ENCODE data around the gene SEMA4A.
"Not testable (repeated sequence)": the region's sequence is repeated elsewhere in the genome, so short reads cannot be mapped to it uniquely, and the experiment has no call there.

Gene SEMA4A

DNA sequence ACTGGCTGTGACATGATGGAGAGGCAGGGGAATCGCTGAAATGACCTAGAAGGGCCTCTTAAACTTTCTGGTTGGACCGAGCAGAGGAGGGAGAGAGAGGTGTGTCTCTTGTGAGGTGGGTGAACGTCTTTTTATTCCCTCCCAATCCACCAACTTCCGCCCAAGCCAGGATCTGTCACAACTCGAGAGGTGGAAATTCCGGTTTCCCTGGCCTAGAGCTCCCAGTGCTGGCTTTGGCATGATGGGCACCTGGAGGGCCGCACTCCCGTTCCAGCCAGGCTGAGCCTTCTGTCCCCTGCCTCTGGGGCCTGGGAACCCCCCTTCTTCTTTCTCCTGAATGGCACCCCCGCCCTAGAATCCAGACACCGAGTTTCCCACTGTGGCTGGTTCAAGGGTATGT, at the start of gene SEMA4A:
SEMA4A (plus strand) TSS at position 224 of the 400 bp plus-strand sequence. CDS start 994 bp downstream, outside the sequence.
- no peak for DNase-seq (ENCODE audit: low read depth)

DNA sequence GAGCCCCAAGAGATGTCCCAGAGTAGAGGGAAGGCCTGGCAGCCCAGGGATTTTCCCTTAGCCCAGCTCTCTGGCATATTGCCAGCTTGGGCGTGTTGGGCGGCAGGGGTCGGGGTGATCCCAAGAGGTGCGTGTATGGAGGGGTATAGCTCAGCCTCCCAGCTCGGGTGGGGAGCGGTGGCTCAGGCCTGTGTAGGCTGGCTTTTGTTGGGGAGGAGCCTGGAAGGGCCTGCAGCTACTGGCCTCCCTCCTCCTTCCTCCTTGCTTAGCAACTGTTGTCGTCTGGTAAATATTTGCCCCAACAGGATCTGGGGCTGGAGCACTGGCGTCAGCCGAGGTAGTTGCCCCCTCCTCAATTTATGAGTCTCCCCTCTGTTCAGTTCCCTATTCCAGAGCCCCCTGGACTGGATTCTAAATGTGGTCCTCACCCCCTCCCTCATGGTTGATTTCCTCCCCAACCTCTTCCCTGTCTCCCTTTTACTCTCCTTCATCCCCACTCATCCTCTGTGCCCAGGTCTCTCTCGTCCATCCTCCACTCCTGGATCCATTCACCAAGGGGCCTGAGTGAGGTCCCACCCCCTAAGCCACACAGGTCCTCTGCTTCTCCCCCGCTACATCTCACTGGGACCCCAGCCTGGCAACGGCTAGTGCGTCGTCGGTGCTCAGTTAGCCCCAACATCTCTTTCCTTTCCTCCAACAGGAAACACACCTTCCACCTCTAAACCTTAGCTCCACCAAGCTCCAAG, 49.1 kb upstream of the SEMA4A start:
- DNase-seq (ENCODE audit: low read depth), result no peak

DNA sequence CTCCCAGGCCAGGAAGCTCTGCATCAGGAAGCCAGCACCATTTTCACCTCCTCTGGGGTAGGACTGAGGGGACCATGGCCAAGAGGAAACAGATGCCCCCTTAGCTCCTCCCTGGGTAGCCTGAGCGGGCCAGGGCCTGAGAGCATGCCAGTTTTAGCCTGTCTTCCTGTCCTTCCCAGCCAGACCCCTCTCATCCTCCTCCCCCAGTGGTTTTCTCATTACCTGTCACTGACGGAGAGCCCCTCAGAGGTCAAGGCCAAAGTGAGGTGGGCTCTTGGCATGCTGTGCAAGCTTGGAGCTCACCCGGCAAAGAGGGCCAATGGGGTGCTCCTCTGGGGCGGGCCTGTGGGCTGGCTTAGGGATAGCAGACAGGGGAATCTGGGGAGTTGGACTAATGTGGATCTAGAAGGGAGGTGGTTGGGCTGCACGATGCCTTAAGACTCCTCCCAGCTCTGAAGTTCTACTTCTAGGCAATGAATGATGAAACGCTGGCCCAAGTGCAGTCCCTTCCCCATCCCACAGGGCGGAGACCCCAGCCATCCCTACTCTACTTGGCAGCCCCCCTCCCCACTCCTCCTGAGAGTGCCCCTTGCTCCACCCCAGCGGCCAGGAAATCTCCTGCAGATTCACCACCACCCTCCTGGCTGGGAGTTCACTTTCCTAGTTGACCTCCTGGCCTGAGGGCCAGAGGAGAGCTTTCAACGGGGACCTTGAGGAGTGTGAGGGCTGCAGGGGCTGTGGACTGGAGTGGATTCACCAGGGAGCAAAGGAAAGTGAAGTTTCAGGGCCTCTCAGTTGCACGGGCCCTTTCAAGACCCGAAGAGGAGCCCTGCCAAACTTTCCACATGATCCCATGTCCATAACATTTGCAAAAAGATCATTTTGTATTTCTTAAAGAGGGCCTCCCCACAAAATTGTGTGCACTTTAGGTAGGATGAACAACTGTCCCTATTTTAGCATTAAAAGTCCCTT, 48.2 kb upstream of the SEMA4A start:
- DNase-seq (ENCODE audit: low read depth), result no peak

DNA sequence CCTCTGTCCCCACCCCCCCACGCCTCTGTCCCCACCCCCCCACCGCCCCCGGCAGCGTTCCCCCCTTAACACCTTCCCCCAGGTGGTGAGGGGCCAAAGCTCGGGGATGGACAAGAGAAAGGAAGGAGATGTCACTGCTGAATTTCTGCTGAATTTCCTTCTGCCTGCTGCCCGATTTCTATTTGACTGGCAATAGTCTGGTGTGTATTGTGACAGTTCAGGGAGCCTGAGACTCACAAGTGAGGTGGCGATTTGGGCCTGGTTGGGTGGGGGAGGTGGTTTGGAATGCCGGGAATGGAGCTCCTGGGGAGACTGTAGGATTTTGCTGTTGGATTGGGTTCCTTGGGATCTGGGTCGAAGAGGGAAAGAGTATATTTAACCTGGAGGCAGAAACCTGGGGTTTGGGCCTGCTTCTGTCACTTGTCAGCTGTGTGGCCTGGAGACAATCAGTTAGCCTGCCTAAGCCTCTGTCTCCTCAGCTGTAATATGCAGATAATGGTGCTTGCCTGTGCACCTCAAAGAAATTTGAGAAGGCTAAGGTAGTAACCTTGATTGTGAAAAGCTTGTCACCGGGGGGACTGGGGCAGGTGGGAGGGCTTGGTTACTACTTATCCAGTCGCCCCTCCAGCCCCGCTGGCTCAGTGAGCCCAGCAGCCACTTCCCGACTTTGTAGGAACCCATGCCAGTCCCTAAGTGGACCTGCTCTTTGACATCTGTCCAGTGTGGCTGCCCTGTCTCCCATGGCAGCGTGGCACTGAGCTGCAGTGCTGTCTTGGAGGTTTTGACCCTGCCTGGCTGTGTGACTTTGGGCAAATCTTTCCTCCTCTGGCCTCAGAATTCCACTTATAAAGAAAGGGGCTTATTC, 46.5 kb upstream of the SEMA4A start:
- DNase-seq (ENCODE audit: low read depth), result no peak

DNA sequence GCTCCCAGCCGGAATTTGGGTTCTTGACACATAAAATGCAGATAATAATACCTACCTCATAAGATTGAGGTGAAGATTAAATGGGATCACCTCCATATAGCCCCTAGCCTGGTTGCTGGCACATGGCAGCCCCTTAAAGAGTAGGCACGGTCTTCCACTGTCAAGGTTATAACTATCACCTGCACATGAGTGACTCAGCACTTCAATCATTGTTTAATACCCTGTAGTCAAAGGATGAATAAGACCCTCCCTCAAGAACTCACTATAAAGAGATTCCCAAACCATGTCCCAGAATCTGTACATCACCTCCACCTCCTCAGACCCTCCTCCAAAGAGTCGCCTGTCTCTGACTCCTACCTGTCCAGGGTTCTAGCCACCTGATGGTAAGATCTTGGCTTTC, 45.3 kb upstream of the SEMA4A start:
- DNase-seq (ENCODE audit: low read depth), result no peak

DNA sequence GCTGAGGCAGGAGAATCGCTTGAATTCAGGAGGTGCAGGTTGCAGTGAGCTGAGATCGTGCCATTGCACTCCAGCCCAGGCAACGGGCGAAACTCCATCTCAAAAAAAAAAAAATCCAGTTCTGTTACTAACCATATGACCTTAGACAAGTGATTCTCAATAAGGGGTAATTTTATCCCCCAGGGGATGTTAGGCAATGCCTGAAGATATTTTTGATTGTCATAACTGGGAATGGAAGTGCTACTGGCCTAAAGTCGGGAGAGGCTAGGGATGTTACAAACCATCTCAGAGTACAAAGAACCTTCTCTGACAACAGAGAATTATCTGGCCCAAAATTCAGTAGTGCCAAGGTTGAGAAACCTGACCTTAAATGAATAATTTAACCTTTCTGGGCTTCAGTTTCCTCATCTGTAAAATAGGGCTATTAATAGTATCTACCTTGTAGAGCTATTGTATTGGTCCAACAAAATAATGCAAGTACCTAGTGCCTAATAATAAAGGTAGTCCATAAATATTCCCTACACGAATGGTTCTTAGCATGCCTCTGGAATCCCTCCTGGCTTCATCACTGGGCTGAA, 44.6 kb upstream of the SEMA4A start:
- DNase-seq (ENCODE audit: low read depth), result no peak

DNA sequence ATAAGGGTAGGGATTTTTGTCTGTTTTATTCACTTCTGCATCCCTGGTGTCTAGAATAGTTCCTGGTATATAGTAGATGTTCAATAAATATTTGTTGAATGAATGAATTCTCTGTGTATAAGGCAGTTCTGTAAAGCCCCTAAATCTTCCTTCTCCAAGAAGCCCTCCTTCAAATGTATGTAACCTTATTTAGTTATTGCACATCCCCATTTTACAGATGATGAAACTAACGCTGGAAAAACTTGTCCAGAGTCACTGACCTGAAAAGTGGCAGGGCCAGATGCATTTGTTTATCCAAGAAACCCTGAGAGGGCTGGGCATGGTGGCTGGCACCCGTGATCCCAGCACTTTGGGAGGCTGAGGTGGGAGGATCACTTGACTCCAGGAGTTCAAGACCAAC, 43.1 kb upstream of the SEMA4A start:
- no peak for DNase-seq (ENCODE audit: low read depth)

DNA sequence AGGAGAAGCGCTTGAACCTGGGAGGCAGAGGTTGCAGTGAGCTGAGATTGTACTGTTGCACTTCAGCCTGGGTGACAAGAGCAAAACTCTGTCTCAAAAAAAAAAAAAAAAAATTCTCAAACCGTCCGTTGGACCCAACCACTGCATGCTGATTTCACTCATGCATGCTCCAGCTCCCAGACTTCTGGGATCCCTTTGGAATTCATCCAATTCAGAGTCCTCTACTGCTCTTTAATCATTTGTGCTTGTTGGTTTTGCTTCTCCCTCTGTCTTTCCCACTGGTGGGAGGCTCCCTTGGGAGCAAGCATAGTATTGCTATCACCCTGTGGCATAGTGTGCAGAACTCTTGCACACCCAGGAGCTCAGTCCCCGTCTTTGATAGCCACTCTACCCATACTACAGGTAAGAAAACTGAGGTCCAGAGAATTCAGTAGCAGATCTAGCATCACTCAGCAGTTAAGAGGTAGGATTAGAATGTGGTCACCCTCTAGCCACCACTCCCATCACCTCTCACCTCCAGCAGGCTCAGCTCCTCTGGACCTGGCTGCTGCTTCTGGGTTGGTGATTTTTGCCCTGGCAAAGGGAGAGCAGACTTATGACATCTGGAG, 41.9 kb upstream of the SEMA4A start:
- no peak for DNase-seq (ENCODE audit: low read depth)

DNA sequence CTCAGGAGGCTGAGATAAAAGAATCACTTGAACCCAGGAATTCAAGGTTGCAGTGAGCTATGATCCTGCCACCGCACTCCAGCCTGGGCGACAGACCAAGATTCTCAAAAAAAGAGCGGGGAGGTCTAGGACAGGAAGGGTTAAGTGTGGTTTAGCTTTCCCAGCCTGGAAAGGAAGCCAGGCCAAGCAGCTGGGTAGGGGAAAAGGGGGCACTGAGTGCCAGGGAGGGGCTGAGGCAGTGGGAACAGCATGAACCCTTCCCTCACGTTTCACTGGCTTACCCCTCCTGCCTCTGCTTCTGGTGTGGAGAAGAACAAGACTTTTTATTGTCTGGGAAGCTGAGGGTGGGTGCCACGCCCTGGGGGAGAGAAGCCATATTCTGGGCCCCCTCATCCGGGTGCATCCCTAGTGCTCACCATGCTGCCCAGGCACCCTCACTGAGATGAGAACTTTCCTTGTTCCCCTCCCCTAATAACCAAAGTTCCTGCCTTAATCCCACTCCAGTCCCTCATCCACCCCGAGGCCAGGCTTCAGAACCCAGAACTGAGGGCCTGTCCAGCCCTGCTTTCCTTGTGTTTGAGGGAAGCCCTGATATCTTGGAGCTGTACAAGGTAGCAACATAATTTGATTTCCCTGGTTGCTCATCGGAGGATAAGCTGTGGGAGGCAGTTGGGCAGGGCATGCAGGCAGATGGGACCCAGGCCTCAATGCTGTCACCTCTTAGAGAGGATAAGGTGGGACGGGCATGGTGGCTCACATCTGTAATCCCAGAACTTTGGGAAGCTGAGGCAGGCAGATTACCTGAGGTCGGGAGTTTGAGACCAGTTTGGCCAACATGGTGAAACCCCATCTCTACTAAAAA, 40.9 kb upstream of the SEMA4A start:
- no peak for DNase-seq (ENCODE audit: low read depth)

DNA sequence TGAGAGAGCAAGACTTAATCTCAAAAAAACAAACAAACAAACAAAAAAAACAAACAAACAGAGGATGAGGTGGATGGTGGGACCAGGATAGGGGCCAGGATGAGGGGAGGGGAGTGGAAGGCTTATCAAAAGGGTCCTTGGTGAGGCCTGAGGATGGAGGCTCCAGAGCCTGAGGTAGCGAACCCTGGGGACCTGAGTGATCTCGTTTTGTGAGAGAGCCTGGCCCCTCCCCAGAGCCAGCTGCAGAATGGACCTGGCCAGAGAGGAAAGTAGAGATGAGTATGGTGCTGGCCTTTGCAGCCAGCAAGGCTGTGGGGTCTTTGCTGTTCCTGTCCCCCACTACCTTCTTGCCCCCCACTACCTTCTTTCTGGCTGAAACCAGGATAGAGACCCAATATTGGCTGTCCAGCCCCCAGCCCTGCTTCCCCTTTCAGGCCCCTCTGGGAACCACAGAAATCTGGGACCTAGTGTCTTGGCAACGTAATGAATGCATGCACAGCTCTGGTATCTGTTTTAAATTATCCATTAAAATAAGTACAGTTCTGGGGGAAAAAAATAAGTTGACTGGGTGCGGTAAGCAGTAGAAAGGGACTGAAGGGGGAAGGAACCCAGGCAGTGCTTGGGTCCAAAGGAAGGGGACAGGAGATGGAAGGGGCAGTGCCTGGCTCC, 40.0 kb upstream of the SEMA4A start:
- no peak for DNase-seq (ENCODE audit: low read depth)

DNA sequence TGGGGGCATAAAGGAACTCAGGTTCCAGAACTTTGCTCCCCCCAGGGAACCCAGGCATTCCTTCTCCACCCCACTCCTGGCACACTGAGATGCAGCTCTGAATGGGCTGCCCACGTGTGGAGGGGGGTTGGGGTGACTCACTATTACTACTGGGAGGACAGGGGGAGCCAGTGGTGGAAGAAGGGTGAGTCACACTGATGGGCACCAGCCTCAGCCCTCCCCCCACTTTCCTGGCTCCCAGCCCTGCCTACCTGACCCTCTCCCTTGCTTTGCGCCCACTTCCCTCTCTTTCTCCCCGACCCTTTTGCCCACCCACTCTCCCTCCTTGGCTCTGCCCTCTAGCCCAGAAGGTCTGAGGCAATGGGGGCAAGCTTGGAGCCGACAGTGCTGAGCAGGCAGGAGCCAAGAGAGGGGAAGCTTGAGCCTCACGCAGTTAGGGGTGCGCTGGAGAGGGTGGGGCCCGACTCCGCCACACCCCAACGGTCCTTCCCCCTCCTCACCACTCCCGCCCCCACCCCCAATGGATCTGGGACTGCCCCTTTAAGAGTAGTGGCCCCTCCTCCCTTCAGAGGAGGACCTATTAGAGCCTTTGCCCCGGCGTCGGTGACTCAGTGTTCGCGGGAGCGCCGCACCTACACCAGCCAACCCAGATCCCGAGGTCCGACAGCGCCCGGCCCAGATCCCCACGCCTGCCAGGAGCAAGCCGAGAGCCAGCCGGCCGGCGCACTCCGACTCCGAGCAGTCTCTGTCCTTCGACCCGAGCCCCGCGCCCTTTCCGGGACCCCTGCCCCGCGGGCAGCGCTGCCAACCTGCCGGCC, 39.1 kb upstream of the SEMA4A start, which contains the start of gene LMNA:
LMNA (plus strand) TSS at position 611 of the 818 bp plus-strand sequence. CDS start 208 bp downstream, outside the sequence.
- peak; percentile 90 for DNase-seq (ENCODE audit: low read depth)

DNA sequence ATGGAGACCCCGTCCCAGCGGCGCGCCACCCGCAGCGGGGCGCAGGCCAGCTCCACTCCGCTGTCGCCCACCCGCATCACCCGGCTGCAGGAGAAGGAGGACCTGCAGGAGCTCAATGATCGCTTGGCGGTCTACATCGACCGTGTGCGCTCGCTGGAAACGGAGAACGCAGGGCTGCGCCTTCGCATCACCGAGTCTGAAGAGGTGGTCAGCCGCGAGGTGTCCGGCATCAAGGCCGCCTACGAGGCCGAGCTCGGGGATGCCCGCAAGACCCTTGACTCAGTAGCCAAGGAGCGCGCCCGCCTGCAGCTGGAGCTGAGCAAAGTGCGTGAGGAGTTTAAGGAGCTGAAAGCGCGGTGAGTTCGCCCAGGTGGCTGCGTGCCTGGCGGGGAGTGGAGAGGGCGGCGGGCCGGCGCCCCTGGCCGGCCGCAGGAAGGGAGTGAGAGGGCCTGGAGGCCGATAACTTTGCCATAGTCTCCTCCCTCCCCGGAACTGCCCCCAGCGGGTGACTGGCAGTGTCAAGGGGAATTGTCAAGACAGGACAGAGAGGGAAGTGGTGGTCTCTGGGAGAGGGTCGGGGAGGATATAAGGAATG, 38.4 kb upstream of the SEMA4A start:
- no peak for DNase-seq (ENCODE audit: low read depth)

DNA sequence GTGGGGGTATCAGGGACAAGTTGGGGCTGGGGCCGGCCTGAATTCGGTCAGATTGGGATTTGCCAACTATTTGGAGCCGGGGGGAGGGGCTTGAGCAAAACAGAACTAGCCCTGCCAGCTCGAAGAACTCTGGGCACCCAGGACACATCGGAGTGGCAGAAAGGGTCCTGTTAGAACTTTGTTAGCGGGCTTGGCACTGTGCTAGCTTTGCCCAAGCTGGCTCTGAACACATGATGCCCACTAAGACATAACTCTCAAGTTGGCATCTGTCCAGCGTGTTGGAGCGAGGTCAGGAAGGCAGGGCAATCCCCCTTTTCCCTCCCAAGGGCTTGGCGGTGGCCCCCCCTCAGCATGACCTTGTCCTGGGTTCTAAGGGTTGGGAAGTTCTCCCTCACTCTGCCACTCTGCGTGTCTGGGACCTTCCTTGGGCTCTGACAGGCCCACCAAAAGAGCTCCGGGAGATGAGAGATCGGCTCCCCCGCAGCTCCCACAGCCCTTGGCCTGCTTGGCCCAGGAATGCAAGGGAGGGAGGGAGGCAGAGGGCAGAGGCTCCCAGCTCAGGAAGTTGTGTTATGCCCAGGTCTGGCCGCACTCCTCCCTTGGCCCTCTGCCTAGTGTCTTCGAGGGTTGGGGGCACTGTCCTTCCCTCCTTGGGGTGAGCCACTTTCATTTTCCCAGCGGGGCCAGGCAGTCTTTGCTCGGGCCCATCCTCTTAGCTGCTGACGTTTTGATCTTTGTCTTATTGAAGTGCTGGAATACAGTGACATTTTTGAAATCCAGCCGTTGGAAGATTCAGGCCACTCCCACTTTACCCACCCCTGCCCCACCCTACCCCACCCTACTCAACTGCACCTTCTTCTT, 37.6 kb upstream of the SEMA4A start:
- peak; percentile 31 for DNase-seq (ENCODE audit: low read depth)

DNA sequence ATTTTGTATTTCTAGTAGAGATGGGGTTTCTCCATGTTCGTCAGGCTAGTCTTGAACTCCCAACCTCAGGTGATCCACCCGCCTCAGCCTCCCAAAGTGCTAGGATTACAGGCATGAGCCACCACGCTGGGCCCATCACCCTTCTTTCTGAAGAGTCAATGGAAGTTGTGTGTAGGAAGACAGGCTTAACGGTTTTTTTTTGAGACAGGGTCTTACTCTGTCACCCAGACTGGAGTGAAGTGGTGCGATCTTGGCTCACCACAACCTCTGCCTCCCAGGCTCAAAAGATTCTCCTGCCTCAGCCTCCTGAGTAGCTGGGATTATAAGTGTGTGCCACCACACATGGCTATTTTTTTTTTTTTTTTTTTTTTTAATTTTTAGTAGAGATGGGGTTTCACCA, 36.7 kb upstream of the SEMA4A start:
- not testable (repeated sequence) for DNase-seq (ENCODE audit: low read depth)

DNA sequence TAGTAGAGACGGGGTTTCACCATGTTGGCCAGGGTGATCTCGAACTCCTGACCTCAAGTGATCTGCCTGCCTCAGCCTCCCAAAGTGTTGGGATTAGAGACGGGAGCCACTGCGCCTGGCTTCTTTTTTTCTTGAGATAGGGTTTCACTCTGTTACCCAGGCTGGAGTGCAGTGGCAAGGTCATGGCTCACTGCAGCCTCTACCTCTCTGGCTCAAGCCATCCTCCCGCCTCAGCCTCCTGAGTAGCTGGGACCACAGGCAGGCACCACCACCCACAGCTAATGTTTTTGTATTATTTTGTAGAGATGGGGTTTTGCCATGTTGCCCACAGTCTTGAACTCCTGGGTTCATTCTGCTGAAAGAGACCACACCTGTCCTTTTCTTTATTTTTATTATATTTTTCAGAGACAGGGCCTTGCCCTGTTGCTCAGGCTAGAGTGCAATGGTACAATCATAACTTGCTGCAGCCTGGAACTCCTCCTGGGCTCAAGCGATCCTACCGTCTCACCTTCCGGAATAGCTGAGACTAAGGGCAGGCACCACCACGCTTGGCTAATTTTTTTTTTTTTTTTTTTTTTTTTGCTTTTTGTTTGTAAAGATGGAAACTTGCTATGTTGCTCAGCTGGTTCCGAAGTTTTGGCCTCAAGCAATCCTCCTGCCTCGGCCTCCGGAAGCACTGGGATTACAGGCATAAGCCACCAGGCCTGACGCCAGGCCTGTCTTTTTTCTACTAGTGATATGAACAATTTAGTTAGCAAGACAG, 35.8 kb upstream of the SEMA4A start:
- no peak for DNase-seq (ENCODE audit: low read depth)

DNA sequence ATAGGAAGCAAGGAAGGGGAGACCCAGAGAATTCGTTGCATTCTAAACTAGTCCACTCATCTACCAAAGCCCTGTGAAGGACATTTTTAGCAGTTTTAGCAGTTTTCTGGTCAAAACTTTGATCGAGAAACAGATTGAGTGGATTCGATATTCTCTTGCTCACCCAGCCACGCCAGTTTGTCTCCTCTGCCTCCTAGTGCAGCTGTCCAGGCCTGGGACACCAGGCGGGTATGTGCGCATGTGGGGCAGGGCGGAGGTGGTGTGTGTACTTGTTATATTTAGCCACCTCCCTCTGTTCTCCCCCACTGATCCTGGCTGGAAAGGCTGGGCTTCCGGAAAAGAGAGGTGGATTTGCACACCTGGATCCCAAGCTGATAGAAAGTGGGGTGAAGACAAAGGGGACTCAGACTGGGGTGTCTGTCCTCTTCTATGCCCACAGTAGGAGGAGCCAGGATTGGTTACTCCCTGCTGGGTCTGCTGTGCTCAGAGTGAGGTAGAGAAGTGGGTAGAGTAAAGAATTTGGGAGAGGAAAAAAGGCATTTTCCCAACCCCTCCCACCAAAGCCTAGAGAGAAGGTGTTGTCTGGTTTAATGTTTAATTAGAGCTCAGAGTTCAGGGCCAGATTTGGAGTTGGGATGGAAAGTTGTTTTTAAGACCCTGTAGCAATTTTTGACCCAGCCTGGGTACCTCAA, 35.1 kb upstream of the SEMA4A start:
- no peak for DNase-seq (ENCODE audit: low read depth)
